Neural cell (in vitro differentiated cells): ENCODE data around the gene STAC3. TPM values are rescaled to one million over a fixed set of nuclear protein-coding genes. Genes with fewer than 3 reads are reported as not detected.

Experiments used
- H2AFZ ChIP-seq: fragments of 200-600, 300-800 bp; sonication (generic), shearing (Covaris generic); 2 replicates; pipeline ENCODE4 v1.6.0; 2014; ENCODE audit warnings: low read depth, mild to moderate bottlenecking, antibody characterized with exemption, low read length, moderate library complexity
- H3F3A ChIP-seq: fragments of 200-600 bp; shearing (Covaris generic); 2 replicates; pipeline ENCODE4 v1.6.1; 2016; ENCODE audit warnings: mild to moderate bottlenecking, moderate library complexity, mixed read lengths, antibody characterized with exemption, low read length; ENCODE audit not compliant: insufficient read depth, poor library complexity, severe bottlenecking
- H3K27ac ChIP-seq: fragments of 200-600, 300-800 bp; sonication (generic), shearing (Covaris generic); 2 replicates; pipeline ENCODE4 v1.5.1; 2014; ENCODE audit warnings: mild to moderate bottlenecking, low read length, moderate library complexity
- H3K27me3 ChIP-seq: fragments of 300-800, 200-600 bp; sonication (generic), shearing (Covaris generic); 2 replicates; pipeline ENCODE4 v1.6.0; 2014; ENCODE audit warnings: mild to moderate bottlenecking, low read depth, low read length, moderate library complexity; ENCODE audit not compliant: insufficient read depth
- H3K36me3 ChIP-seq: fragments of 300-800, 200-600 bp; sonication (generic), shearing (Covaris generic); 2 replicates; pipeline ENCODE4 v1.5.1; 2014; ENCODE audit warnings: mild to moderate bottlenecking, antibody characterized with exemption, low read length, moderate library complexity; ENCODE audit not compliant: insufficient read depth
- H3K4me2 ChIP-seq: fragments of 300-800, 200-600 bp; sonication (generic), shearing (Covaris generic); 2 replicates; pipeline ENCODE4 v1.6.0; 2014; ENCODE audit warnings: mild to moderate bottlenecking, low read length
- H3K4me3 ChIP-seq: fragments of 300-800, 200-600 bp; sonication (generic), shearing (Covaris generic); 2 replicates; pipeline ENCODE4 v1.5.1; 2014; ENCODE audit warnings: mild to moderate bottlenecking, low read length, moderate library complexity
- H3K79me2 ChIP-seq: fragments of 200-600 bp; shearing (Covaris generic); replicated peaks from 2 replicates; pipeline ENCODE4 v1.6.0; 2014; ENCODE audit warnings: mild to moderate bottlenecking, low read length, moderate library complexity; ENCODE audit not compliant: insufficient read depth
- H3K9ac ChIP-seq: fragments of 300-800, 200-600 bp; sonication (generic), shearing (Covaris generic); 2 replicates; pipeline ENCODE4 v1.6.1; 2016; ENCODE audit warnings: mild to moderate bottlenecking, low read length, mixed read lengths
- H3K9me2 ChIP-seq: fragments of 200-600 bp; shearing (Covaris generic); 2 replicates; pipeline ENCODE4 v1.6.1; 2016; ENCODE audit warnings: mild to moderate bottlenecking, low read length, mixed read lengths; ENCODE audit not compliant: insufficient read depth
- H3K9me3 ChIP-seq: fragments of 200-600, 300-800 bp; sonication (generic), shearing (Covaris generic); 2 replicates; pipeline ENCODE4 v1.6.1; 2016; ENCODE audit warnings: mild to moderate bottlenecking, mixed run types, low read length, moderate library complexity, mixed read lengths
- H4K20me1 ChIP-seq: fragments of 200-600 bp; shearing (Covaris generic); 2 replicates; pipeline ENCODE4 v1.6.1; 2016; ENCODE audit warnings: mild to moderate bottlenecking, mixed run types; ENCODE audit not compliant: insufficient read depth
- CTCF ChIP-seq: fragments of 450-650 bp; IDR thresholded peaks from 2 replicates; pipeline ENCODE4 v1.5.1; 2014; ENCODE audit warnings: antibody characterized with exemption, mild to moderate bottlenecking, moderate library complexity; ENCODE audit not compliant: poor library complexity, severe bottlenecking
- EP300 ChIP-seq: fragments of 450-650 bp; conservative IDR thresholded peaks from 2 replicates; pipeline ENCODE4 v1.6.1; 2014; ENCODE audit warnings: antibody characterized with exemption, mild to moderate bottlenecking, moderate library complexity; ENCODE audit not compliant: poor library complexity, severe bottlenecking
- EZH2 ChIP-seq: fragments of 200-600, 300-800 bp; shearing (Covaris generic), sonication (generic); IDR thresholded peaks from 2 replicates; pipeline ENCODE4 v1.6.1; 2014; ENCODE audit warnings: antibody characterized with exemption, low read length, borderline replicate concordance, mild to moderate bottlenecking; ENCODE audit not compliant: insufficient read depth, poor library complexity, severe bottlenecking
- MXI1 ChIP-seq: fragments of 450-650 bp; conservative IDR thresholded peaks from 2 replicates; pipeline ENCODE4 v1.6.1; 2014; ENCODE audit warnings: antibody characterized with exemption, mild to moderate bottlenecking; ENCODE audit not compliant: poor library complexity, severe bottlenecking
- POLR2AphosphoS5 ChIP-seq: IDR thresholded peaks from 2 replicates; pipeline ENCODE4 v1.6.1; 2012
- RAD21 ChIP-seq: fragments of 450-650 bp; conservative IDR thresholded peaks from 2 replicates; pipeline ENCODE4 v1.6.1; 2014; ENCODE audit warnings: antibody characterized with exemption, mild to moderate bottlenecking, moderate library complexity
- REST ChIP-seq: IDR thresholded peaks from 2 replicates; pipeline ENCODE4 v1.6.1; 2012; ENCODE audit warnings: borderline replicate concordance
- SMC3 ChIP-seq: fragments of 450-650 bp; conservative IDR thresholded peaks from 2 replicates; pipeline ENCODE4 v1.6.1; 2014; ENCODE audit warnings: antibody characterized with exemption, mild to moderate bottlenecking, moderate library complexity; ENCODE audit not compliant: poor library complexity
- TAF1 ChIP-seq: IDR thresholded peaks from 2 replicates; pipeline ENCODE4 v1.6.1; 2012; ENCODE audit warnings: low read depth
- polyA plus RNA-seq: library from polyadenylated mRNA; depleted of rRNA; stranded (reverse); fragments of >200 nt; gene quantifications from 2 replicates; pipeline ENCODE4 v1.2.3, GENCODE V29; 2014

Gene STAC3
- polyA plus RNA-seq, 1 donor from 2014 or later, result 1.3 TPM

- Histone ChIP-seq H3K27ac (no peak overlapping the region), H3K4me3 (no peak overlapping the region), H2AFZ (no peak overlapping the region), H4K20me1 (no peaks in the 10 kb centered on the region), H3K9me3 (no peaks in the 10 kb centered on the region), H3F3A (no peaks in the 10 kb centered on the region), H3K79me2 (no peaks in the 10 kb centered on the region), H3K27me3 (no peaks in the 10 kb centered on the region), H3K36me3 (peaks cover 8% of the 10 kb centered on the region), H3K9ac (no peak overlapping the region), H3K4me2 (no peak overlapping the region), H3K9me2 (no peaks in the 10 kb centered on the region)
- no peak for TF ChIP-seq TAF1
- no peak for TF ChIP-seq POLR2AphosphoS5
- no peak for TF ChIP-seq CTCF
- TF ChIP-seq RAD21, result no peak
- no peak for TF ChIP-seq SMC3
- TF ChIP-seq EZH2, result no peak
- no peak for TF ChIP-seq MXI1
- TF ChIP-seq REST, result no peak
- no peak for TF ChIP-seq EP300
These were observed 47.2 kb downstream of the STAC3 start for GRCh38 chr12:57203791-57204190.

GRCh38 chr12:57203201-57203600 lies 47.8 kb downstream of the STAC3 start:
- no peaks in the 10 kb centered on the region for H4K20me1 ChIP-seq
- H3K9ac ChIP-seq, result no peak overlapping the region
- no peak overlapping the region for H3K27ac ChIP-seq
- TF ChIP-seq POLR2AphosphoS5 (no peak), RAD21 (no peak), SMC3 (no peak), TAF1 (no peak)
- no peaks in the 10 kb centered on the region for H3K9me3 ChIP-seq
- H2AFZ ChIP-seq, result no peak overlapping the region
- no peak overlapping the region for H3K4me2 ChIP-seq
- peaks cover 14% of the 10 kb centered on the region for H3K36me3 ChIP-seq
- no peaks in the 10 kb centered on the region for H3K27me3 ChIP-seq
- H3K9me2 ChIP-seq, result no peaks in the 10 kb centered on the region
- H3K4me3 ChIP-seq, result no peak overlapping the region
- H3F3A ChIP-seq, result no peaks in the 10 kb centered on the region
- H3K79me2 ChIP-seq, result no peaks in the 10 kb centered on the region

GRCh38 chr12:57202321-57202720 lies 48.7 kb downstream of the STAC3 start:
- Histone ChIP-seq H3K9ac (no peak overlapping the region), H3K27me3 (no peaks in the 10 kb centered on the region), H3K4me3 (no peak overlapping the region), H3K27ac (no peak overlapping the region), H3K9me3 (no peaks in the 10 kb centered on the region), H3K79me2 (no peaks in the 10 kb centered on the region), H3K9me2 (no peaks in the 10 kb centered on the region), H4K20me1 (no peaks in the 10 kb centered on the region), H3K4me2 (no peak overlapping the region), H2AFZ (no peak overlapping the region), H3K36me3 (peaks cover 19% of the 10 kb centered on the region), H3F3A (no peaks in the 10 kb centered on the region)
- TF ChIP-seq SMC3 (no peak), MXI1 (no peak), RAD21 (no peak), TAF1 (no peak), REST (no peak), EP300 (no peak), EZH2 (no peak), POLR2AphosphoS5 (no peak), CTCF (no peak)
